GM18858 (cell line): ENCODE results near the gene RFTN1.

ENCODE experiments used
- ATAC-seq: cut with Tn5 transposase; IDR thresholded peaks from one replicate; pipeline ENCODE4 v1.9.1; 2021; ENCODE audit not compliant: unreplicated experiment

The RFTN1 gene

DNA sequence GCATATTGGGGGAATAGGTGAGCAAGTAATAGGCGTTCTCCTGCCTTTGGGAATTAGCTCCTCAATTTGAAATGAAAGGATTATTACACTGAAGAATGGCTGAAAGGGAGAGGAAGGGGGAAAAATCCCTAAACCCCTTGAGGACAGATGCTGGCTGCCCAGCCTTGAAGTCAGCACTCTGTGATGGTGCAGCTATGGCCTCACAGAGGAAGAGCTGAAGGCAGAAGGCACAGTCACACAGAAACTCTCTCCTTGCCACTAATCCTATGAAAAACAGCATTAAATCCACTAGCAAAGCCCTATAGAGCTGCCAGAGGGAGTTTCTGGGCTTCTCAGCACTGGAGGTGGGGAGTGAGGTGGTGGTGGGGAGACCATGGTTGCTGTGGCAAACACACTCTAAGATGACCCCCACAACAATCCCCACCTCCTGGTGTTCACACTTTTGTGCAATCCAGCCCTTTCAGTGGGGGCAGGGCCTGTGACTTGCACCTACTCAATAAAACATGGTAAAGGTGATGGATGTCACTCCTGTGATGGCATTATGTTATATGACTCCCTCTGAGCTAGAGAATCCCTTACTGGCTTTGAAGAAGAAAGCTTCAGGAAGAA, 101.2 kb downstream of the RFTN1 start:
- ATAC-seq = no peak

DNA sequence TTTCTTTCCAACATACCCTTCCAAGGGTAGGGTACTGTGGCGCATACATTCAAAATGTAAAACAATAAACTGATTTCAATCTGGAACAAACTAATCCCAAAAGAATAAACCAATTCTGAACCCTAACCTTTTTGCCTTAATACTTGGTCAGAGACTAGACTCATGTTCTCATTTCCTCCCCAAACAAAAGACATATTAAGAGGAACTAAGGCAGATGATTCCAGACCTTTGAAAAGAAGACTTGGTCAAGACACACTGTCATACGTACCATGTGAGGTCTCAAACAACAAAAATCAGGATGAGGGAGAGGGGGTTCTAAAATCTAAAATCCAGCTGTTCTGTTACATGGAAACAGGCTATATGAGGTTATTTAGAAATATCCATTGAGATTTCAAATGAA, 102.1 kb downstream of the RFTN1 start:
- no peak for ATAC-seq

DNA sequence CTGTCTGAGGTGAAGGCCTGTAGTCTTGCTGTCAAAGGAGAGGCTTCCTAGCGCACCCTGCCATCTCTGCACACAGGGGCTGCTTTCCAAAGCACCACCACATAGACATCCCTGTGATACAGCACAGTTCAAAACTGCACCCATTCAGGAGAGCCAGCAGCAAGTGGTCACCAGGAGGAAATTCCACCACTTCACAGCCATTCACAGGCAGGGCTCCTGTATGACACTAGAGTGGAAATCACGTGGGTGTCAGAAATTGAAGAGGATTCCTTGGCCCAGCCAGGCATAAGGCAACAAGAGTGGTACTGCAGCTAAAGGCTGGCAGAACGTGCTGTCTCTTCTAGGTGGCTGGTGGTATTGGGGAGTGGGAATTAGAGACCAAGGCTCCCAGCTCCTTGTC, 102.8 kb downstream of the RFTN1 start:
- ATAC-seq = no peak

DNA sequence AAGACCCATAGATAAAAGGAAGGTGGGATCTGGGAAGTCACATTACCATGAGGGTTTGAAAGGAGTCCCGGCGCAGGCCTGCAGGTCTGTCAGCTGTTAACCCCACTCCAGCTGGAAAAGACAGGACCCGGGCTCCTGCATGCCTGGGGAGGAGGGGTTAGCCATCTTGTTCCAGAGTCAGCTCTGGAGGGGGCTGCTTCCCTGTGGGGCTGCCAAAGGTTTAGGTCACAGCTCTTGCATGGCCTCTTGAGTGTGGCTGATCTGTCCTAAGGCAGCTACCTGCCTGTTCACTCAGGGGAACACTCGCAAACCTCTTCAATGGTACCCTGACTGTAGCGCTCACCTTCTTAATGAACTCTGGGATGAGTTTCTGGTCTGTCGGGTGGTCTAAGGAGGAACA, 104.5 kb downstream of the RFTN1 start:
- no peak for ATAC-seq

DNA sequence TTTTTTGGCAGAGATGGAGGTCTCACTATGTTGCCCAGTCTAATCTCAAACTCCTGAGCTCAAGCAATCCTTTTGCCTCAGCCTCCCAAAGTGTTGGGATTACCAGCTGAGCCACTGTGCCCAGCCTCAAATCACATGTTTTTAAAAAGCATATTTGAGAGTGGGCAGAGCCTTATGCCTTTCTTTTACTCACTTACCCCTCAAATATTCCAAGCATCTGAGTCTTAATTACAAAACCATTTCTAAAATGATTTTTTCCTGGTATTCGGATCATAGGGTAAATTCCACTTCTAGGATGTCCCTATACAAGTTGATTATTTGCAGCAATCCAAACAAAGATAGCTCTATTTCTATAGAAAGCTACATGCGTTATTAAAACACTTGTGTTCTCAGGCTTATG, 106.1 kb downstream of the RFTN1 start:
- ATAC-seq = no peak

DNA sequence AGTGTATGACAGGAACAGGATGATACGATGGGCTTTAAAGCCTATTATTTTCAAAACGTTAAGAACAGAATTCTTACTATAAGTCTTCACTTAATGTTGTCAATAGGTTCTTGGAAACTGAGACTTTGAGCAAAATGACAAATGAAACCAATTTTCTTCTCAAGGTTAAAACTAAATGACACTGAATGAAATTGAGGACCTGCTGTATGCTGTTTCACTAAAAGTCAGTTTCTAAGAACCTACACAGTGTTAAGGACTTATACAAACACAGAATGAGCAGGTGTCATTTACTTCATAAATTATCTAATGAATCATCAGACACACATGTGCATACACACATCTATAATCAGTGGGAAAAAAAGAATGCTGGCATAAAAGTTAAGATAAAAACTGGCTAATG, 106.9 kb downstream of the RFTN1 start:
- ATAC-seq = no peak

DNA sequence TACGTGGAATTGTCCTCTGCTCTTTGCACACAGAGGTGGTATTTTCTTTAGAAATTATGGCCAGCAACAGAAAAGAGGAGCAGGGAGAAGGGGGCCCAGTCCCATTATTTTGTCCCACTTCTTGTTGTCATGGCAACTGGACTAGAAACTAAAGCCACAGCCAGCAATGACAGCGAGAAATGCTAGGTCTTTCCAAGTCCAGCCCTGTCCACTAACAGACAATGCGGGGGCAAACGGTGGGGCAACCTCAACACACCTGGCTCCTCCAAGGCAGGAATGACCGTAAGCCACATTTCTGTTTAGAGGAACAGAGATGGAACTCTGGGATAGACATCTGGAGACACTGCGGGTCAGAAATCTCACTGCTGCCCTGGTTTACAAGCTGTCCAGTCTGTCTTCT, 107.3 kb downstream of the RFTN1 start:
- no peak for ATAC-seq

DNA sequence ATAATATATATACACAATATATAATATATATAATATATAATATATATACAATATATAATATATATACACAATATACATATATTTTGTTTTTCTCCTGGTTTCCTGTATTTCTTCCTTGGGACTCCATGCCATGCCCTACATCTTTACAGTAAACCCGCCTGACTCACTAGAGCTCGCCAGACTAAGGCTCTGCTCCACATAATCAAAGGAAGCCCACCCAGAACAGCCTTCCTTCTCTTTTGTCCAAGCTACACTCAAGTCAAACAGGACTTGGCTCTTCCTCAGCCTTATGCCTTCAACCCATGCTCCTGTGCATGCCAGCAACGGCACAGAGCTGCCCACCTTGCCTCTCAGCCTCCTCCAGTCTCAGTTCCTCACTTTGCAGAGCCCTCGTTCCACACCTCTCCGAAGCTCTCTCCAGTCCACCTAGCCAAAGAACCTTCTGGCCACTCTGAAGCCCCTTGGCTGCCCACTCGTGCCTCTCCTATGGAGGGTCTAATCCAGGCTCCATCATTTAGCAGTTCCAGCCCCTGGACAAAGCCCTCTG, 109.1 kb downstream of the RFTN1 start:
- no peak for ATAC-seq

DNA sequence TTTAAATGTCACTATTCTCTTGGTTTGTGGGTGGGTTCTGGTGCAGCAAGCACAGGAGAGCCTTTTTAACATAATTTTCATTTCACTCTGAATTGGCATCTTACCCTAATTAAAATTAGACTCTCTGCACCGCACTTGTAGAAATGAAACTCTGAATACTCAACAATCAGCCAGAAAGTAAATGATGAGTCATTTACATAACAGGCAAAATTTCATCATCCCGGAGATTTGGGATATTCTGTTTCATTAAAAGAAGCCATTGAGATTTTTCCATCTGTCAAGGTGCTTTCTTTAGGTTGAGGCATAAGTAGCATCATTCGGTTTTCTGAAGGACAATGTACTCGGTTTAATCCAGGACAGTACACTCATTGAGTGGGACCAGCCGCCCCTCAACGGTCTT, 111.0 kb downstream of the RFTN1 start:
- no peak for ATAC-seq

DNA sequence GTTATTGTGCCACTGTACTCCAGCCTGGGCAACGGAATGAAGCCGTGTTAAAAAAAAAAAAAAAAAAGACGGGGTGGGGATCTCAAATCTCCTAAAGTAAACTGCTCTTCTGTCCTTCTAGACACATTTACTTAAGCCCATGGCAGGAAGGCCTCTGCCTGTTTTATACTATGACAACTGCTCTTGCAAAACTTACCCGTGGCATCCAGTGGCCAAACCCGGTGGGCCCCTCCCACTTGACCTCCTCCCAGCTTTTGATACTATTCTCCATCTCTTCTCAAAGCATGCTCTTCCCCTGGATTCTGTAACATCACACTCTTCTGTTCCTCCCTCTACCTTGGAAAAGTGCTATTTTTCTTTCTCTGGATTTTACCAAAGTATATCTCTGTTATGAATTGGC, 112.2 kb downstream of the RFTN1 start:
- no peak for ATAC-seq

DNA sequence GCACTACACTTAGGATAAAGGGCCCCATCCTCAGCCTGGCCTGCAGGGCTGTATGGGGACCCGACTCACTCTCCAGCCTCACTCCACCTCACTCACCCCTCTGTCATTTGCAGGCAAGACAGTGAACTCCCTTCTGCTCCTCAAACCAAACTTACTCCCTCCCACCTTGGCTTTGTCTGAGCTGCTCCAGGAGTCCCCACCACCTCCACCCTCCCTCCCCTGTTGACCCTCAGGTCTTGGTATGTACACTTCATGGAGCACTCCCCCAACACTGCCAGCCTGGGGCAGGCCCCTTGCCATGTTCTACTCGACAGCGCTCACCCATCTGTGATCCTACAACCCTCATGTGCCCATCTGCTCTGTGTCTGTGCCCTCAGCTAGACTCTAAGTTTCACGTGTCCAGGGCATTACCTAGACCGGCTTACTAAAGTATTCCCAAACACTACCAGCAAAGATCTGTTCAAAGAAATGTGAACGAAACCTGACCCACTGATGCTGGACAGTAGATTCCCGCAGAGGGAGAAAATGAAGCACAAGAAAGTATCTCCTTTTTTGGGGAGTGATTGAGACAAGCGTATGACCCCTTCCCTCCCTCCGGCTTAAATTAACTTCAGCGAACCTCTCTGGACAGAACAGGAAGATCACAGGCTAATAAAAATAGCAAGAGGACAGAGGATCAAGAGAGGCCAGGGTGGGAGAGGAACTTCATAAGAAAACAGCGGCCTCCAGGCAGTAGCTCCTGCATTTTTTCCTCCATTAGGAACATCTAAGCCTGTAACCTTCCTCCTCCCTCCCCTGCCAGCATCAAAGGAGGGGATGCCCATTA, 113.2 kb downstream of the RFTN1 start:
- no peak for ATAC-seq

DNA sequence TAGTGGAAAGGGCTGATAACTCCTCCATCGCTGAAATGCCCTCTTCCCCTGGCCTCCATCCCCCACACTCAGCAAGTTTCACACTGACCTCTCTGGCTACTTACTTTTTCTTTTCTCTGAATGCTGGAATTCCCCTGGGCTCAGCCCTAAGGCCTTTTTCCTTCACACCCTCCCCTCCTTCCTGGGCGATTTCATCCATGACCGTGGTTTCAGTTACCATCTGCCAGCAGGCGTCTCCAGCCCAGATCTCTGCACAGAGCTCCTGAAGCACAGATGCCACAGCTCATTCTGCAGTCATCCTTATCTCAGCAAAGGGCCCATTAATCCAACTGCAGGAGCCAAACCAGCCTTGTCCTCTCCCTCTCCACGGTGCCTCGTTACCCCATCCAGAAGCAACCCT, 114.0 kb downstream of the RFTN1 start:
- ATAC-seq = no peak

DNA sequence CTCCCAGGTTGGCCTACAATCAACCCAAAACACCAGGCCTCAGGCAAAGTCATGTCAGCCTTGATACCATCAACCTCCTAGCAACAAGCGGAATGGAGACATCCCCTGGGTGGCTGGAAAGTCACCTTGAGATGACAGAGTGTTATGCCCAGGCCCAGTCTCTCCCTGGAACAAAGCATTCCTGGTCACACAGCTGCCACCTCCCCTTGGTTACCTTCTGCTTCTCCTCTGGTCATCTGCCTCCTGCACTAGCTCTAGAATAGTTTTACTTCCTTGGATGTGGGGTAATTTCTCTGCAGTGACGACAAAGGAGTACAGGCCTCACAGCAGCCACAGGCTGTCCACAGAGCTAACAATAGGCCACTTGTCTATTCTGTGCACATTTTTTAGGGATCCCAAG, 114.9 kb downstream of the RFTN1 start:
- no peak for ATAC-seq

DNA sequence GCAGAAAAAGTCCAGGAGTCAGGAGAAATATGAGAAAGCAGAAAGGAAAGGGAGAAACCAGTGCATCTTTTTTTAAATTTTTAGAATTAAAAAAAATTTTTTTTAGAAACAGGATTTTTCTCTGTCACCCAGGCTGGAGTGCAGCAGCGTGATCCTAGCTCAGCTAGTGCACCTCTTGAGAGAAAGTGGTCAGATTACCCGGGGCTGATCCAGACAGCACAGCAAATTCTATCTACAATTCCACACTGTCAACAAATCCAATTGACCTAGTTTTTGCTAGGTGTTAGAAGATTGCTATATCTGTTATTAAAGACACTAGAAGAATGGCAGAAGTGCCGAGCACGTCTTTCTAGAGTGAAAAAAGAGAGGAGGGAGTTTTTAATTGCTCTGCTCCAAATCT, 117.3 kb downstream of the RFTN1 start:
- no peak for ATAC-seq

DNA sequence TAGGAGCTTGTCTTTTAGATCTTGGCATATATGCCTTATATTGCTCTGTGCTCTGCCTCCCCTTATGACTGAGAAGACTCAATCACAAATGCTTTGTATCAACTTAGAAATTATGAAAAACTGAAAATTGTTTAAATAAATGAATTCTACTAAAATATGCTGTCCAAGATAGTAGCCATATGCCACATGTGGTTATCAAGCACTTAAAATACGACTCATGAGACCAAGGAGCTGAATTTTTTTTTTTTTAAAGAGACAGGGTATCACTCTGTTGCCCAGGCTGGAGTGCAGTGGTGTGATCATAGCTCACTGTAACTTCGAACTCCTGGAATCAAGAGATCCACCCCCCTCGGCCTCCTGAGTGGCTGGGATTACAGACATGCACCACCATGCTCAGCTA, 118.3 kb downstream of the RFTN1 start:
- no peak for ATAC-seq

DNA sequence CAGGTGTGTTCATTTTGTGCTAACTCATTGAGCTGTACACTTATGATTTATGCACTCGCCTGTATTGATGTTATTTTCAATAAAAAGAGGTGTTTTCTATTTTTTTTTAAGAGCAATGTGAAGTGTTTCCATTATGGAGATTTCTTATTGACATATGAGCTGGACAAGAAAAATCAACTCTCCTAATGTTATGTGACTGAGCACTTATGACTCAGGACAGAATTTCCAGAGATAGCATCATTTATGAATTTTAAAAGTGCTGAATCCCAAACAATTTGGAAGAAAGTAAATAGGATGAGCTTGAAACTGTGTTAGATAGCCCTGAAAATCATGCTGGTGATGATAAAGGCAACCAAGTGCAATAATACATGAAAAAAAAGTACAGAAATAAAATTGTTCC, 118.9 kb downstream of the RFTN1 start:
- no peak for ATAC-seq

DNA sequence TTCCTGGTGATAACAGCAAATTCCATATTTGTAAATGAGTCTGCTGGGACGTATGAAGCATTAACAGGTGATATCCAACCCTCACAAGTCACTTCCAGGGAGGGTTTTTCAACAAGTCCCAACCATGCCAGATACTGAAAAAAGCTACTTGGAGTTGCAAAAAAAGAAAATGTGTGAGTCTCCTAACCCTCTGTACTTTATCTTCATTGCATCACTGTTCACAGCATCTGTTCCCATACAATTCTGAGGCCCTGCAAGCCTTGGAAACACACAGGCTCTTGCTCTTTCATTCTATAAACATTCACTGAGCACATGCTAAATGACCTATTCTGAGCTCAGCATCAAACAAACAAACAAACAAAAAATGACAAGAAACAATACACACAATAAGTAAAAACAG, 120.8 kb downstream of the RFTN1 start:
- no peak for ATAC-seq

DNA sequence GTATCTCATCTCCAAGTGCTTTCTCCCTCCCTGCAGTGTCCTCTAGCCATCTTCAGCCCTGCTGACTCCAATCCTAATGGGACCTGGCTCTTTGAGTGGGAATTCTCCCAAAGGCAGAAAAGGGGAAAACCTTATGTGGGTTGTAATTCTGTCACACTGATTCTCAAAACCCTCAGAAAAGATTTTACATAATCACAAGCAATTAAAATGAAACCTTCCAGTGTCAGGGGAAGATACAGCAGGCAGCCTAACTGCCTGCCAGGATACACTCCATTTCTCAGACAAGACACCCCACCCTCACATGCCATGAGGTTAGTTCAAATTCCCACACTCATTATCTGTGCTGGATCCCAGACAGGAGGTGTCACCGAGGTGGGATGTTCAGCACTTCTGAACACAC, 121.4 kb downstream of the RFTN1 start:
- ATAC-seq = no peak

DNA sequence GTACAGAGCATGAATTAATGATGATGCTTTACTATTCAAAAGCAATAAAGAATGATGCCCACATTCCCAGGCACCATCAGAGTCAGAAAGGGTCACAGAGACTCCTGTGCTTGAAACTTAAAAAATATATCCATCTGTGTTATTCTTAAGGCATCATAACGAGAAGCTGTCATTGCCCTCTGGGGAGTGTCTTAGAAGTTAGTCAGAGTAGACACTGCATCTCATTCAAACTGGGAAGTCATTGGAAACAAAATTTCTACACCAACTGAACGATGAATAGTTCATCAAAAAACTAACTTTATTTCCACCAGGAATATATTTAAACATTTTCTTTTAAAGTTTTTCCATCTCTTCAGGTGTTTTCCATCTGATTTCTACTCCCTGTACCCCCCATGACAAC, 122.9 kb downstream of the RFTN1 start:
- no peak for ATAC-seq

DNA sequence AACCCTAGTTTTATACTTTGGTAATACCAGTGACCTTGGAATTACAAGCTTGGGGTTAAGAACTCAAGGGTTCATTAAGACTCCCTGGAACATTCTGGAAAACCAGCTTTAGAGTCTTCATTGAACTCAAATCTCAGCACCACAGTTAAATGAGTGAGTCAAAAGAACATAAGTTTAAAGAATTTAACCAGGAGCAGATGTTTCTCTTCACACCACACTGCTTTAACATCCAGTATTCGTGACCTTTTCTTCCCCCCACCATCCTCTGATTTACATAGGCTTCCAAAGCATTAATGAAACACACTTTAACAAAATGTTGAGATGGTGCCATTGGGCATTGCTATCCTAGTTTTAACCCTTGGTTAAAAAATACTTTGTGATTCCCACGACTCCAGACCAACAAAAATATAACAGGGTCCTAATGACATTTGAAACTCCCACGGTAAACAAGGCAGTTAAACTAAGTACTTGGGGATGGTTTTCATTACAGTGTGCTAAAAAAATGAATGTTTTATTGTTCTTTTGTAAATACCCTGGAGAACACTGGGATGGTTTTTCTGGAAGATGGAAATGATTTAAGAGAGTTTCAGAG, 124.6 kb downstream of the RFTN1 start:
- no peak for ATAC-seq

DNA sequence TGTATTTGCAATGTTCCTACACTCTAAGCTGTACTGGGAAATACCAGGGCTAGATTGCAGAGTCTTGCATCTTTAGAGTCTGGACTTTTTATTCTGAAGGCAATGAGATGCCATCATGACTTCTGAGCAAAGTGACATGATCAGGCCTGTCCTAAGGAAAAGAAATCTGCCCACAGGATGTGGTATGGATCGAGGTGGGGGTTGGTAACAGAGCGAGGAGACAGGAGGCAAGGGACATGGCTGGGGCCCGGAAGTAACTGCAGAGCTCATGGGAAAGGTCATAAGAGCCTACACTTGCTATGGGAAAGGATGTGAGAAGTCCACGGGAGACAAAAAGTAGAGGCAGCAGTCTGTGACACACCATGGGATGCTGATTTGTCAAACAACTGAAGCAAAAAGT, 126.9 kb downstream of the RFTN1 start:
- ATAC-seq = no peak

DNA sequence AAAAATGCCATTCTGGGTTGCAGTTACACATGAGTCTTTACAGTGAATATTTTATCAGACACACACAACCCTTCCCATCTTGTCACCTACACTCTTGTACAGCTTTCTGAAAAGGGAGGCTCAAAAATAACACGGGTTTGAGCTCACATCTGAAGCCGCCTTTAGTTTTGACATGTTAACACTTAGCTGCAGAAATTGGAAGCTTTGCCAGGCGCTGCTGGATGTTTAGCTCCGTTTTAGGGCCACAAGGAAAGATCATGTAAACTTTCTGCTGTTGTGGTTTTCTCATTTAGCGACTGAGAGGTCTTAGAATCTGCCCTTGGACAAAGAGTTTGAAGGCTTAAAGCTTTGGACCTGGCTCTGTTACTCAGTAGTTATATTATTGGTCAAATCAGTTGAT, 128.3 kb downstream of the RFTN1 start:
- no peak for ATAC-seq
